Panc1 (cell line): ENCODE results near the gene FBXO17.

Source experiments
- CTCF ChIP-seq: fragments of 450-650 bp; IDR thresholded peaks from 2 replicates; pipeline ENCODE4 v1.5.1; 2017; ENCODE audit warnings: mild to moderate bottlenecking
- POLR2AphosphoS5 ChIP-seq: IDR thresholded peaks from 2 replicates; pipeline ENCODE4 v1.6.1; 2012; ENCODE audit warnings: mild to moderate bottlenecking, low read depth, low read length, moderate library complexity
- REST ChIP-seq, 2 experiments: IDR thresholded peaks; 2 replicates each; pipeline ENCODE4 v1.6.1; 2011 to 2012; ENCODE audit warnings: low read depth in 2 of 2, control low read depth in 1 of 2, low read length in 1 of 2, mild to moderate bottlenecking in 1 of 2, moderate library complexity in 1 of 2; ENCODE audit not compliant: insufficient read depth in 1 of 2
- SIN3A ChIP-seq: IDR thresholded peaks from 2 replicates; pipeline ENCODE4 v1.6.1; 2012; ENCODE audit warnings: low read depth, mild to moderate bottlenecking, low read length, moderate library complexity, borderline replicate concordance; ENCODE audit not compliant: insufficient read depth

- TF ChIP-seq CTCF (no peak), SIN3A (no peak), REST (IDR thresholded peaks at IDR 0.05; ENCODE audit: insufficient read depth in 1 of 2, low read depth in 2 of 2, low read length in 1 of 2) (no peak), POLR2AphosphoS5 (no peak; the same call in 1 of the 2 replicates)
These were observed 75.3 kb downstream of the FBXO17 start for GRCh38 chr19:38900202-38900629.
